Activated naive CD4-positive, alpha-beta T cell (primary cell): Measurements from ENCODE around the gene PAK4.

Source experiments
- DNase-seq, 4 experiments: peaks; one replicate each; lab custom pipeline; 2025; lab: John Stamatoyannopoulos, UW

Gene PAK4

GRCh38 chr19:39165857-39166256 is 40.3 kb downstream of the PAK4 start:
- no peak for DNase-seq

- no peak for DNase-seq
These were observed 41.2 kb downstream of the PAK4 start for GRCh38 chr19:39166571-39167391.

- no peak for DNase-seq
These were observed 42.1 kb downstream of the PAK4 start for GRCh38 chr19:39167461-39168257.

GRCh38 chr19:39168258-39169142 is 42.9 kb downstream of the PAK4 start:
- DNase-seq, result no peak

GRCh38 chr19:39169143-39169810 is 43.7 kb downstream of the PAK4 start:
- no peak for DNase-seq

GRCh38 chr19:39170386-39171231 is 45.0 kb downstream of the PAK4 start:
- no peak for DNase-seq

GRCh38 chr19:39171479-39172465 is 46.2 kb downstream of the PAK4 start:
- DNase-seq, result no peak

GRCh38 chr19:39172700-39173501 is 47.3 kb downstream of the PAK4 start:
- DNase-seq, result no peak

- DNase-seq, result no peak
These were observed 48.0 kb downstream of the PAK4 start for GRCh38 chr19:39173502-39173991.

- no peak for DNase-seq
These were observed 48.6 kb downstream of the PAK4 start for GRCh38 chr19:39174142-39174541.

- no peak for DNase-seq
These were observed 49.3 kb downstream of the PAK4 start for GRCh38 chr19:39174558-39175544.

GRCh38 chr19:39175564-39175963 is 50.0 kb downstream of the PAK4 start:
- DNase-seq, result no peak

- DNase-seq, result no peak
These were observed 51.6 kb downstream of the PAK4 start for GRCh38 chr19:39177110-39177699.

- no peak for DNase-seq
These were observed 52.1 kb downstream of the PAK4 start for GRCh38 chr19:39177736-39178135.

GRCh38 chr19:39178296-39179006 is 52.9 kb downstream of the PAK4 start:
- no peak for DNase-seq

- no peak for DNase-seq
These were observed 54.2 kb downstream of the PAK4 start for GRCh38 chr19:39179754-39180153.
